ENCODE results near the gene FPR1.

GRCh38 chr19:51739466-51740213, 12.0 kb downstream of the FPR1 start:
- no peak for TF ChIP-seq CTCF (IDR thresholded peaks at IDR 0.05)
- no peak for TF ChIP-seq POLR2A (IDR thresholded peaks at IDR 0.05)
- no peak for TF ChIP-seq EP300 (IDR thresholded peaks at IDR 0.05)

Data from tibial nerve (tissue), 4 donors.